Measurements from ENCODE around the gene ZDHHC20. TPM values are rescaled to one million over a fixed set of nuclear protein-coding genes. Genes with fewer than 3 reads are reported as not detected.

Gene ZDHHC20
- total RNA-seq, 1 donor from 2014 or later: 102 TPM

DNA sequence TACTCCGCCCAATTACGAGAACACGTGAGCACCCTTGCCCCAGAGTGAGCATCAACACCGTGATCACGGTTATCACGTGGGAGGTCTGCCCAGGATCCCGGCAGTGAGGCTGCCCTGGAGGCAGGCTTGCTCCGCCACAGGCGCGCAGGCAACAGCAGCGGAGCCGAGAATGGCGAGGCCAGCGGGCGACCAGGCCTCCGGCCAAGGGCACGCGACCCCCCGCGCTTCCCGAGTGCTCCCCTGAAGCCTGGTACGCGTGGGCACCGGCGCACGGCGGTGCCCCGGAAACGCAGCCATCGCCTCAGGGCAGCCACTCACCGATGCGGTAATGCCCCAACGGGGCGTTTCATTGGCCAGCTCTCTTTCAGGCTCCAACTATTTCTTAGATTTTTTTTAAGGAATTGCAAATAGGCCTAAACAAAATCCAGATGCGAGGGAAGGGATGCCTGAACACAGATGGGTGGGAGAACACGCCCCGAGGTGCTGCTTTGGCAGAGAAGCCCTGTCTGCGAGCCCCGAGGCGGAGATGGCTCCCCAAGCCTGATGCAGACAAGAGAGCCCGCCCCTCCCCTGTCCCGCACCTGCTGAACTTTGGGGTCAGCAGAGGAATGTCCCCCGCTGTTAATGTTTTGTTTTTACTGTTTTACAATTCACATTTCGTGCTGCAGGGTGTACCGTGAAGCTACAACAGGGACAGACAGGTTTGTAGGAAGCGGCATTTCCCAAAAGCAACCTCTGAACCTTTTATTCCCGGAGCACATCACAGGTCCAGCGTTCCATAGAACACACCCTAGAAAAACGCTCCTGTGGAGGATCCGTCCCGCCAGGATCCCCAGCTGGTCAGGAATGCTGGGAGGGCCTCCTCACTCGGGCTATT lies 132.7 kb downstream of the ZDHHC20 start:
- DNase-seq: no peak

DNA sequence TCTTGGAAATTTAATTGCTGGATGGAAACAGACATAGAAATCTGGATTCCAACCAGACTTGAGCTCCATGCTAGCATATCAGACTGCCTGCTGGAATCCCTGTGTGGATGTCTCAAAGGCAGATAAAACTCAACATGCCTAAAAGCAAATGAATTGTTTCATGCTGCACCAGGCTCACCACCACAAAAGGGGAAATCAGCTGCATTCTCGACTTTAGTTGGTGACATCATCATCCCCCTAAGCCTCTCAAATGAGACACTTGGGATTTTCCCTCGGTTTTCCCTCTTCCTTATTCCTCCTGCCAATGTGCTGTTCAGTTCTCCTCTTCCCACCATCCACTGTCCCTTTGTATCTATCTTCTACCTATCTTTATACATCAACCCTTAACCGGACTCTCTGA lies 134.3 kb downstream of the ZDHHC20 start:
- DNase-seq: no peak

DNA sequence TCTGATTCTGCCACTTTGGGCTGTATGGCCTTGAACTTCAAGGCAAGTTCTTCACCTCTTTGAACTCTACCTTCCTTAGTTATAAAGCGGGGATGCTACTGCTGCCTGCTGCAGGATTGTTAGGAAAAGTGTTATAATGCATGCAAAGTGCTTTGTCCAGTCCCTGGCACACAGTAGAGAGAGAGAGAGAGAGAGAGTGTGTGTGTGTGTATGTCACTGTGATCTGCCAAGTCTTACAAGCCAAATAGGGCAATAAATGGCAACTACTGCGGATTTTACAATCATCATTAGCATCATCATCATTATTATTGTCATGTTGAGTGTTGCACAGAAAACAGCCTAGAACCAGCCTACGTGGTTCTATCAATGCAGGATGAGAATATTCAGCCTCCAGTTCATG lies 136.1 kb downstream of the ZDHHC20 start:
- no peak for DNase-seq

Small RNAs within 50 kb of the gene (small RNA-seq; reads per million reads assigned to genes)
- not detected for gene RNA5SP25 (ENCODE audit: low replicate concordance)

Other genes starting within 250 kb of the ZDHHC20 start
- 43.6 TPM for gene MICU2, start 144.9 kb upstream of the ZDHHC20 start, total RNA-seq
- gene FGF9, start 211.8 kb upstream of the ZDHHC20 start, total RNA-seq: 0.99 TPM

Measured in skin of body (tissue), 3 donors.